IMR-90 (cell line): Measurements from ENCODE around the gene PSG5. TPM values are rescaled to one million over a fixed set of nuclear protein-coding genes. Genes with fewer than 3 reads are reported as not detected.
"Not testable (repeated sequence)": the region's sequence is repeated elsewhere in the genome, so short reads cannot be mapped to it uniquely, and the experiment has no call there.

Experiments used
- ATAC-seq: fragments of 200-7000 bp; cut with Tn5 transposase; 2 replicates; pipeline ENCODE4 v1.9.1; 2020; ENCODE audit warnings: low read depth, mild to moderate bottlenecking, moderate library complexity
- BruUV-seq: library from RNA; stranded (reverse); fragments of 400-500 nt; replicated peaks from 2 replicates; lab custom pipeline; 2021; lab: Mats Ljungman, UMichigan
- CTCF ChIA-PET: fragments of 300-600 bp; formaldehyde crosslinking; extraction: SDS; loops from one replicate; lab custom pipeline; 2021; ENCODE audit warnings: antibody characterized with exemption; lab: Yijun Ruan, JAX
- POLR2A ChIA-PET: fragments of 300-600 bp; sonication (Branson Sonifier 250); formaldehyde crosslinking; loops from one replicate; lab custom pipeline; 2022; ENCODE audit warnings: antibody characterized with exemption; ENCODE audit not compliant: unreplicated experiment; lab: Charles Lee
- DNase-seq: peaks from one replicate; pipeline ENCODE4 v3.0.0; 2013
- H2AFZ ChIP-seq: replicated peaks from 2 replicates; pipeline ENCODE3; 2013; ENCODE audit warnings: low read length, mild to moderate bottlenecking; ENCODE audit not compliant: poor library complexity
- H2AK5ac ChIP-seq: 2 replicates; pipeline ENCODE4 v1.6.1; 2013; ENCODE audit warnings: low read depth, low read length, inconsistent platforms
- H2AK9ac ChIP-seq: replicated peaks from 2 replicates; pipeline ENCODE3; 2013; ENCODE audit warnings: mild to moderate bottlenecking, low read depth, low read length, moderate library complexity; ENCODE audit not compliant: poor library complexity
- H2BK120ac ChIP-seq: 2 replicates; pipeline ENCODE4 v1.6.1; 2013; ENCODE audit warnings: low read depth, low read length, inconsistent platforms
- H2BK15ac ChIP-seq: 3 replicates; pipeline ENCODE4 v1.6.1; 2013; ENCODE audit warnings: low read depth, low read length, inconsistent platforms
- H2BK20ac ChIP-seq: 2 replicates; pipeline ENCODE4 v1.6.1; 2013; ENCODE audit warnings: low read depth, mild to moderate bottlenecking, inconsistent platforms, low read length, moderate library complexity
- H2BK5ac ChIP-seq: 2 replicates; pipeline ENCODE4 v1.6.1; 2013; ENCODE audit warnings: mild to moderate bottlenecking, low read depth, low read length, inconsistent platforms; ENCODE audit not compliant: poor library complexity, severe bottlenecking
- H3K14ac ChIP-seq: replicated peaks from 2 replicates; pipeline ENCODE4 v1.6.1; 2013; ENCODE audit warnings: low read depth, low read length, inconsistent platforms
- H3K18ac ChIP-seq: 2 replicates; pipeline ENCODE4 v1.6.1; 2013; ENCODE audit warnings: low read depth, low read length, control low read depth
- H3K23ac ChIP-seq: 2 replicates; pipeline ENCODE4 v1.6.1; 2013; ENCODE audit warnings: low read depth, low read length, inconsistent platforms
- H3K27ac ChIP-seq: 2 replicates; pipeline ENCODE4 v1.5.1; 2013; ENCODE audit warnings: mild to moderate bottlenecking, control low read depth, low read length; ENCODE audit not compliant: insufficient read depth
- H3K27me3 ChIP-seq: 2 replicates; pipeline ENCODE4 v1.6.1; 2013; ENCODE audit warnings: low read length; ENCODE audit not compliant: control insufficient read depth, insufficient read depth
- H3K36me3 ChIP-seq: 2 replicates; pipeline ENCODE4 v1.6.1; 2013; ENCODE audit warnings: low read length, mixed read lengths; ENCODE audit not compliant: control insufficient read depth, insufficient read depth
- H3K4ac ChIP-seq: 2 replicates; pipeline ENCODE4 v1.6.1; 2013; ENCODE audit warnings: low read depth, low read length, inconsistent platforms
- H3K4me1 ChIP-seq: 2 replicates; pipeline ENCODE4 v1.6.1; 2013; ENCODE audit warnings: low read length, mixed read lengths; ENCODE audit not compliant: control insufficient read depth, insufficient read depth
- H3K4me2 ChIP-seq: 2 replicates; pipeline ENCODE4 v1.6.1; 2013; ENCODE audit warnings: low read depth, mild to moderate bottlenecking, control low read depth, low read length, moderate library complexity
- H3K4me3 ChIP-seq: 2 replicates; pipeline ENCODE4 v1.5.1; 2013; ENCODE audit warnings: low read depth, mild to moderate bottlenecking, control low read depth, low read length, moderate library complexity; ENCODE audit not compliant: insufficient read depth
- H3K56ac ChIP-seq: 2 replicates; pipeline ENCODE4 v1.6.1; 2013; ENCODE audit warnings: low read length, inconsistent platforms; ENCODE audit not compliant: insufficient read depth; ENCODE audit errors: extremely low read depth
- H3K79me1 ChIP-seq, 2 experiments: 2 replicates each; pipeline ENCODE4 v1.6.1; 2013; ENCODE audit warnings: low read length in 2 of 2, inconsistent platforms in 1 of 2, low read depth in 1 of 2
- H3K9ac ChIP-seq: 2 replicates; pipeline ENCODE4 v1.6.1; 2013; ENCODE audit warnings: low read depth, low read length, control low read depth
- H3K9me1 ChIP-seq: 2 replicates; pipeline ENCODE4 v1.6.1; 2013; ENCODE audit warnings: low read length, inconsistent platforms; ENCODE audit not compliant: insufficient read depth
- H3K9me3 ChIP-seq: 2 replicates; pipeline ENCODE4 v1.6.1; 2013; ENCODE audit warnings: low read length; ENCODE audit not compliant: control insufficient read depth, insufficient read depth
- H4K20me1 ChIP-seq: 2 replicates; pipeline ENCODE4 v1.6.1; 2013; ENCODE audit warnings: low read length, inconsistent platforms; ENCODE audit not compliant: insufficient read depth
- H4K5ac ChIP-seq: 2 replicates; pipeline ENCODE4 v1.6.1; 2013; ENCODE audit warnings: mild to moderate bottlenecking, low read depth, low read length, control low read depth
- H4K8ac ChIP-seq, 2 experiments: 2 replicates each; pipeline ENCODE4 v1.6.1; 2013; ENCODE audit warnings: low read depth in 2 of 2, low read length in 2 of 2, control low read depth in 1 of 2, inconsistent platforms in 1 of 2
- H4K91ac ChIP-seq: 2 replicates; pipeline ENCODE4 v1.6.1; 2013; ENCODE audit warnings: low read depth, low read length, inconsistent platforms; ENCODE audit not compliant: insufficient read depth
- WGBS, 2 experiments: methylation state at CpG; one replicate each; pipeline versions ENCODE4 v1.1.5 to v1.1.7; 2013; ENCODE audit warnings: missing lambda C conversion rate in 2 of 2; ENCODE audit not compliant: insufficient read length in 1 of 2; ENCODE audit errors: extremely low coverage in 2 of 2; 5-methylcytosine and 5-hydroxymethylcytosine counted together
- dilution Hi-C: fragments of 300-500 bp; cut with HindIII; formaldehyde crosslinking; loops from one replicate; pipeline ENCODE4 v1.14.3; 2018; ENCODE audit warnings: low sequenced_read_pairs; ENCODE audit not compliant: unreplicated experiment
- in situ Hi-C: fragments of 300-500 bp; cut with MboI; formaldehyde crosslinking; loops from 3 replicates; pipeline ENCODE4 v1.14.3; 2019; ENCODE audit warnings: low sequenced_read_pairs, inconsistent platforms, mixed read lengths
- intact Hi-C: fragments of 100-400 bp; cut with micrococcal nuclease; formaldehyde crosslinking; loops from 2 replicates; pipeline ENCODE4 v1.10.0; 2022
- polyA plus RNA-seq, 3 experiments: library from polyadenylated mRNA; depleted of rRNA; stranded (reverse); fragments of >200 nt; gene quantifications; 2 replicates each; pipeline ENCODE4 v1.2.3, GENCODE V29; 2012; ENCODE audit warnings: low replicate concordance in 1 of 3
- total RNA-seq: library from RNA; depleted of rRNA; stranded (reverse); fragments of >200 nt; gene quantifications from 2 replicates; pipeline ENCODE4 v1.2.3, GENCODE V29; 2012

The PSG5 gene
- total and polyA plus RNA-seq, 2 of the 4 experiments (the other 2 are of a cell fraction), result 50.7 to 75.9 TPM

GRCh38 chr19:43178577-43178976, 7.8 kb downstream of the PSG5 start:
- POLR2A ChIA-PET, DNase-seq, H2AK5ac ChIP-seq, H2BK5ac ChIP-seq, H2BK20ac ChIP-seq, H3K18ac ChIP-seq, in situ Hi-C loops, H3K23ac ChIP-seq, H3K36me3 ChIP-seq, H2BK15ac ChIP-seq, H4K20me1 ChIP-seq, H4K5ac ChIP-seq, H3K9me3 ChIP-seq, H2AK9ac ChIP-seq, H3K4me1 ChIP-seq, H2AFZ ChIP-seq, CTCF ChIA-PET, H4K8ac ChIP-seq, ATAC-seq, BruUV-seq, H3K9ac ChIP-seq, H3K56ac ChIP-seq, H3K27me3 ChIP-seq, H3K14ac ChIP-seq, dilution Hi-C loops, H3K9me1 ChIP-seq, H3K4me2 ChIP-seq, H3K79me1 ChIP-seq, intact Hi-C loops, H3K4me3 ChIP-seq, H3K27ac ChIP-seq, H4K91ac ChIP-seq: not testable (repeated sequence)
- no CpG with 5 or more reads among the region's 3 CpGs for whole genome bisulfite sequencing, 2 experiments
- peak overlapping the region; percentile 92; the same call in 1 of the 2 replicates for H2BK120ac ChIP-seq
- H3K4ac ChIP-seq, result peak overlapping the region; percentile 77; the same call in 1 of the 2 replicates

GRCh38 chr19:43165906-43166305, 20.4 kb downstream of the PSG5 start:
- H3K14ac ChIP-seq, H2BK120ac ChIP-seq, H2AFZ ChIP-seq, H4K91ac ChIP-seq, H4K20me1 ChIP-seq, H3K79me1 ChIP-seq, H3K4me3 ChIP-seq, H2BK15ac ChIP-seq, H2BK20ac ChIP-seq, H2AK5ac ChIP-seq, H3K9me3 ChIP-seq, H3K4me1 ChIP-seq, H3K27me3 ChIP-seq, POLR2A ChIA-PET, H3K36me3 ChIP-seq, H3K18ac ChIP-seq, H3K9me1 ChIP-seq, H3K4me2 ChIP-seq, intact Hi-C loops, H2BK5ac ChIP-seq, in situ Hi-C loops, H4K5ac ChIP-seq, H3K9ac ChIP-seq, H3K23ac ChIP-seq, DNase-seq, H4K8ac ChIP-seq, dilution Hi-C loops, H3K56ac ChIP-seq, CTCF ChIA-PET, ATAC-seq, H3K27ac ChIP-seq, H3K4ac ChIP-seq, BruUV-seq, H2AK9ac ChIP-seq: not testable (repeated sequence)
- WGBS, 2 experiments, result no CpG with 5 or more reads among the region's 3 CpGs
